ENCODE results near the gene BTNL3. TPM values are rescaled to one million over a fixed set of nuclear protein-coding genes. Genes with fewer than 3 reads are reported as not detected.
A peak's percentile ranks its signal among the peaks of the same experiment; 100 is the strongest.

Gene BTNL3
- total and polyA plus RNA-seq, 11 donors, result 0.03 to 0.54 TPM; not detected in 9

GRCh38 chr5:181050016-181050415 lies 61.4 kb downstream of the BTNL3 start:
- WGBS, 4 donors, result 87 to 93% (median 89%) methylated on average over 5 of the region's 5 CpGs
- Histone ChIP-seq H3K27me3 (peaks cover 15 to 77% (median 45%) of the 10 kb centered on the region in 9 donors), H3K9me3 (no peaks in the 10 kb centered on the region), H3K27ac (peak overlapping the region in 9 of 12 donors; percentile 1 to 89 (median 43)), H3K36me3 (peaks cover 0 to 30% (median 0%) of the 10 kb centered on the region in 9 donors), H3K4me1 (peaks cover 0 to 39% (median 18%) of the 10 kb centered on the region in 12 donors), H3K4me3 (no peak overlapping the region)
- intact Hi-C loops (cut with DNase I), result loop anchor here in 4 of 10 donors (5.0 to 10.0 kb wide), 5 partner anchors 105 to 265 kb away; partner anchors contain the start of gene ZFP62 (in 1 of the 4)
- ATAC-seq, result no peak
- TF ChIP-seq POLR2A (IDR thresholded peaks at IDR 0.05), result no peak
- no peak for TF ChIP-seq CTCF (IDR thresholded peaks at IDR 0.05)
- DNase-seq, result no peak

- DNase-seq (no peak), ATAC-seq (no peak)
- Histone ChIP-seq H3K36me3 (peaks cover 0 to 30% (median 0%) of the 10 kb centered on the region in 9 donors), H3K27me3 (peaks cover 17 to 86% (median 61%) of the 10 kb centered on the region in 9 donors), H3K4me3 (peak overlapping the region in 10 of 12 donors; percentile 3 to 72 (median 62)), H3K4me1 (peaks cover 0 to 42% (median 18%) of the 10 kb centered on the region in 12 donors), H3K9me3 (no peaks in the 10 kb centered on the region), H3K27ac (peak overlapping the region; percentile 19 to 94 (median 81))
- 21 to 32% (median 28%) methylated on average over 27 of the region's 27 CpGs for WGBS, 4 donors
- intact Hi-C loops (cut with DNase I), result loop anchor here in 4 of 10 donors (5.0 to 10.0 kb wide), 5 partner anchors 103 to 267 kb away; partner anchors contain the start of gene ZFP62 (in 1 of the 4)
- TF ChIP-seq POLR2A (IDR thresholded peaks at IDR 0.05), result no peak
- TF ChIP-seq CTCF (IDR thresholded peaks at IDR 0.05), result no peak
Observed at GRCh38 chr5:181051841-181052671, 63.4 kb downstream of the BTNL3 start.

- H3K27ac ChIP-seq, result peak overlapping the region; percentile 57 to 94 (median 88)
- peak overlapping the region; percentile 34 to 72 (median 60) for H3K4me3 ChIP-seq
- 1 to 3% (median 1%) methylated on average over 11 to 120 of the region's 120 CpGs for WGBS, 4 donors
- H3K27me3 ChIP-seq, result peaks cover 20 to 88% (median 66%) of the 10 kb centered on the region in 9 donors
- DNase-seq (peak in 2 of 5 donors; percentile 49 to 65), ATAC-seq (peak in 3 of 4 donors; percentile 36 to 55 (median 47))
- H3K9me3 ChIP-seq, result no peaks in the 10 kb centered on the region
- H3K36me3 ChIP-seq, result peaks cover 0 to 25% (median 1%) of the 10 kb centered on the region in 9 donors
- no peak for TF ChIP-seq CTCF (IDR thresholded peaks at IDR 0.05)
- H3K4me1 ChIP-seq, result peaks cover 0 to 42% (median 18%) of the 10 kb centered on the region in 12 donors
- intact Hi-C loops (cut with DNase I), result loop anchor here in 4 of 10 donors (5.0 to 10.0 kb wide), 5 partner anchors 102 to 268 kb away; partner anchors contain the start of gene ZFP62 (in 1 of the 4)
Observed at GRCh38 chr5:181052672-181053487, 64.2 kb downstream of the BTNL3 start.

All from heart left ventricle (tissue), 16 donors.